Right lobe of liver (tissue), 4 donors: ENCODE data around the gene GRB14.

Experiments
- CTCF ChIP-seq, 4 donors: fragments of 200-600 bp in 3 of 4; fragments of 450-650 bp in 1 of 4; IDR thresholded peaks; one replicate each; pipeline versions ENCODE4 v1.5.1 to v1.8.0; 2016 to 2022; ENCODE audit warnings: antibody characterized with exemption in 4 of 4, mild to moderate bottlenecking in 2 of 4
- POLR2A ChIP-seq: fragments of 450-650 bp; IDR thresholded peaks from one replicate; pipeline ENCODE4 v1.6.1; 2017; ENCODE audit warnings: antibody characterized with exemption, mild to moderate bottlenecking
- donor health status: DM: no; HTN: no; CAD: no.
- donor health status: DM: no; HTN: no; CAD: no.
- donor health status: DM: no; HTN: yes; CAD: no.

- TF ChIP-seq POLR2A (no peak), CTCF (IDR thresholded peaks at IDR 0.05) (no peak)
Observed at GRCh38 chr2:164457271-164457670, 164.0 kb downstream of the GRB14 start.
